Nucleus accumbens (tissue), 56 donors: Measurements from ENCODE around the gene FAM187B.

Experiments
- DNase-seq, 56 donors: peaks; one replicate each; lab custom pipeline; 2025; lab: John Stamatoyannopoulos, UW

The FAM187B gene

GRCh38 chr19:35264268-35265125 is 36.0 kb upstream of the FAM187B start:
- DNase-seq, result no peak

- peak in 1 of 56 donors; percentile 32 for DNase-seq
Measured at GRCh38 chr19:35262101-35262761, 33.7 kb upstream of the FAM187B start.

GRCh38 chr19:35261356-35262100 is 33.0 kb upstream of the FAM187B start:
- DNase-seq, result no peak

- no peak for DNase-seq
Measured at GRCh38 chr19:35260694-35261304, 32.3 kb upstream of the FAM187B start.

GRCh38 chr19:35257113-35257461 is 28.5 kb upstream of the FAM187B start:
- no peak for DNase-seq

GRCh38 chr19:35256566-35256965 is 28.0 kb upstream of the FAM187B start:
- no peak for DNase-seq

- no peak for DNase-seq
Measured at GRCh38 chr19:35254341-35255297, 26.1 kb upstream of the FAM187B start.

GRCh38 chr19:35253316-35254286 is 25.1 kb upstream of the FAM187B start:
- DNase-seq, result no peak

- no peak for DNase-seq
Measured at GRCh38 chr19:35251456-35251855, 22.9 kb upstream of the FAM187B start.

GRCh38 chr19:35249848-35250711 is 21.5 kb upstream of the FAM187B start:
- DNase-seq, result no peak

GRCh38 chr19:35249146-35249847 is 20.8 kb upstream of the FAM187B start:
- no peak for DNase-seq

- no peak for DNase-seq
Measured at GRCh38 chr19:35248310-35249145, 20.0 kb upstream of the FAM187B start, which contains the start of gene LSR. TSS of gene LSR (plus strand) at chr19:35249002. CDS start at chr19:35249023, 21 bp downstream.

GRCh38 chr19:35247526-35248309 is 19.2 kb upstream of the FAM187B start:
- no peak for DNase-seq

- no peak for DNase-seq
Measured at GRCh38 chr19:35246466-35247092, 18.0 kb upstream of the FAM187B start.

GRCh38 chr19:35241417-35241816 is 12.9 kb upstream of the FAM187B start:
- no peak for DNase-seq
